ENCODE results near the gene ITPR3.

DNA sequence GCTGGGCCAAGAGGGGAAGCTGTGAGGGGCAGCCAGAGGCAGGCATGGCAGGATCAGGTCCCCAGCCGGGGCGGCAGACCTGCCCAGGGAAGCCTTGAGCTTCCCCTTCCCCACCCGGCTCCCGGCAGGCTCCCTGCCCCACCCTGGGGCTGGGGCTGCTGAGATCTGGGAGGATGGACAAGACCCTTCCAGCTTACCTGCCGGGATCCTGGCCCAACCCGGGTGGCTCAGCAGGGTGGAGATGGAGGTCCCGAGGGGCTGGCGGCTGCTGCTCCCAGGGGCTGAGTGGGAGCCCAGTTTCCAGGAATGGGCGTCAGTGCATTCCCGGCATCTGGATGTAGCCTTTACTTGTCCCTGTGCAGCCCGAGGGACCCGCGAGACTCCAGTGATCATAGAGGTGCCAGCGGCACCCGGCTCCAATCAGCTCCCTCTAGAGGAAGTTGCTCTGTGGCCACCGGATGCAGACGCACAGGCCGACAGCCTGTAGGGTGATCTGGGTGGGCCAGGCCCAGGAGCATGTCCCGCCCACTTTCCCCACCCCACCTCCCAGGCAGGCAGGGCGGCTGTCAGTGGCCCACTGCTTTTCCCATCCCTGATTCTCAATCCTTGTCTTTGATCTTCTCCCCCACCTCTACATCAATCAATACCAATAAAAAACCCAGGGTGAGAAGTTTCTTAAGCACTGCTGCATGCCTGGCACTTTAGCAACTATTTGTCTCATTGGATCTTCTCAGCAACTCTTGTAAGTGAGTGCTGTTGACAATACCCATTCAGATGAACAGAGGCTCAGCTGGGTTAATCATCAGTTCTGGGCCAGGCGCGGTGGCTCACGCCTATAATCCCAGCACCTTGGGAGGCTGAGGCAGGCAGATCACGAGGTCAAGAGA lies 41.1 kb upstream of the ITPR3 start, which contains the start of gene BAK1:
- TF ChIP-seq NFIC (IDR thresholded peaks at IDR 0.05) (no peak), CEBPB (IDR thresholded peaks at IDR 0.05) (no peak), RAD21 (IDR thresholded peaks at IDR 0.05; ENCODE audit: low read depth) (peak; percentile 21; the same call in 1 of the 2 replicates), TAF1 (IDR thresholded peaks at IDR 0.05; ENCODE audit: low read depth) (peak; percentile 73), EP300 (IDR thresholded peaks at IDR 0.05; ENCODE audit: borderline replicate concordance) (no peak), TEAD4 (IDR thresholded peaks at IDR 0.05) (no peak), YY1 (IDR thresholded peaks at IDR 0.05; ENCODE audit: low read depth) (no peak), EGR1 (IDR thresholded peaks at IDR 0.05) (no peak), TCF12 (IDR thresholded peaks at IDR 0.05; ENCODE audit: low read depth) (no peak)
- TF ChIP-seq, protein P1, sequence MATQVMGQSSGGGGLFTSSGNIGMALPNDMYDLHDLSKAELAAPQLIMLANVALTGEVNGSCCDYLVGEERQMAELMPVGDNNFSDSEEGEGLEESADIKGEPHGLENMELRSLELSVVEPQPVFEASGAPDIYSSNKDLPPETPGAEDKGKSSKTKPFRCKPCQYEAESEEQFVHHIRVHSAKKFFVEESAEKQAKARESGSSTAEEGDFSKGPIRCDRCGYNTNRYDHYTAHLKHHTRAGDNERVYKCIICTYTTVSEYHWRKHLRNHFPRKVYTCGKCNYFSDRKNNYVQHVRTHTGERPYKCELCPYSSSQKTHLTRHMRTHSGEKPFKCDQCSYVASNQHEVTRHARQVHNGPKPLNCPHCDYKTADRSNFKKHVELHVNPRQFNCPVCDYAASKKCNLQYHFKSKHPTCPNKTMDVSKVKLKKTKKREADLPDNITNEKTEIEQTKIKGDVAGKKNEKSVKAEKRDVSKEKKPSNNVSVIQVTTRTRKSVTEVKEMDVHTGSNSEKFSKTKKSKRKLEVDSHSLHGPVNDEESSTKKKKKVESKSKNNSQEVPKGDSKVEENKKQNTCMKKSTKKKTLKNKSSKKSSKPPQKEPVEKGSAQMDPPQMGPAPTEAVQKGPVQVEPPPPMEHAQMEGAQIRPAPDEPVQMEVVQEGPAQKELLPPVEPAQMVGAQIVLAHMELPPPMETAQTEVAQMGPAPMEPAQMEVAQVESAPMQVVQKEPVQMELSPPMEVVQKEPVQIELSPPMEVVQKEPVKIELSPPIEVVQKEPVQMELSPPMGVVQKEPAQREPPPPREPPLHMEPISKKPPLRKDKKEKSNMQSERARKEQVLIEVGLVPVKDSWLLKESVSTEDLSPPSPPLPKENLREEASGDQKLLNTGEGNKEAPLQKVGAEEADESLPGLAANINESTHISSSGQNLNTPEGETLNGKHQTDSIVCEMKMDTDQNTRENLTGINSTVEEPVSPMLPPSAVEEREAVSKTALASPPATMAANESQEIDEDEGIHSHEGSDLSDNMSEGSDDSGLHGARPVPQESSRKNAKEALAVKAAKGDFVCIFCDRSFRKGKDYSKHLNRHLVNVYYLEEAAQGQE (IDR thresholded peaks at IDR 0.05; ENCODE audit: low read depth) = no peak
- TF ChIP-seq, protein P2, sequence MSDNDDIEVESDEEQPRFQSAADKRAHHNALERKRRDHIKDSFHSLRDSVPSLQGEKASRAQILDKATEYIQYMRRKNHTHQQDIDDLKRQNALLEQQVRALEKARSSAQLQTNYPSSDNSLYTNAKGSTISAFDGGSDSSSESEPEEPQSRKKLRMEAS (IDR thresholded peaks at IDR 0.05) = peak; percentile 63; the same call in 1 of the 2 replicates
- TF ChIP-seq, protein P3, sequence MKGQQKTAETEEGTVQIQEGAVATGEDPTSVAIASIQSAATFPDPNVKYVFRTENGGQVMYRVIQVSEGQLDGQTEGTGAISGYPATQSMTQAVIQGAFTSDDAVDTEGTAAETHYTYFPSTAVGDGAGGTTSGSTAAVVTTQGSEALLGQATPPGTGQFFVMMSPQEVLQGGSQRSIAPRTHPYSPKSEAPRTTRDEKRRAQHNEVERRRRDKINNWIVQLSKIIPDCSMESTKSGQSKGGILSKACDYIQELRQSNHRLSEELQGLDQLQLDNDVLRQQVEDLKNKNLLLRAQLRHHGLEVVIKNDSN (IDR thresholded peaks at IDR 0.05) = no peak

All from Ishikawa (cell line).